Measurements from ENCODE around the gene ZMPSTE24.

The ZMPSTE24 gene

GRCh38 chr1:40265298-40265697 is 7.3 kb downstream of the ZMPSTE24 start:
- no peak for DNase-seq

GRCh38 chr1:40265919-40266318 is 7.9 kb downstream of the ZMPSTE24 start:
- no peak for DNase-seq

- DNase-seq = no peak
Measured at GRCh38 chr1:40266786-40267535, 8.9 kb downstream of the ZMPSTE24 start.

- DNase-seq = no peak
Measured at GRCh38 chr1:40267767-40268187, 9.7 kb downstream of the ZMPSTE24 start.

GRCh38 chr1:40268211-40268610 is 10.2 kb downstream of the ZMPSTE24 start:
- no peak for DNase-seq

GRCh38 chr1:40270152-40270834 is 12.3 kb downstream of the ZMPSTE24 start:
- no peak for DNase-seq

- no peak for DNase-seq
Measured at GRCh38 chr1:40272653-40273213, 14.7 kb downstream of the ZMPSTE24 start.

- no peak for DNase-seq
Measured at GRCh38 chr1:40273547-40274166, 15.6 kb downstream of the ZMPSTE24 start.

- DNase-seq = no peak
Measured at GRCh38 chr1:40274331-40274730, 16.3 kb downstream of the ZMPSTE24 start.

- no peak for DNase-seq
Measured at GRCh38 chr1:40276122-40276521, 18.1 kb downstream of the ZMPSTE24 start.

GRCh38 chr1:40281853-40282252 is 23.8 kb downstream of the ZMPSTE24 start:
- DNase-seq = no peak

- DNase-seq = no peak
Measured at GRCh38 chr1:40291293-40291692, 33.3 kb downstream of the ZMPSTE24 start.

GRCh38 chr1:40299366-40300248 is 41.6 kb downstream of the ZMPSTE24 start:
- DNase-seq = no peak

- DNase-seq = no peak
Measured at GRCh38 chr1:40300249-40300567, 42.2 kb downstream of the ZMPSTE24 start.

- no peak for DNase-seq
Measured at GRCh38 chr1:40300651-40301050, 42.6 kb downstream of the ZMPSTE24 start.

- DNase-seq = no peak
Measured at GRCh38 chr1:40301066-40301465, 43.0 kb downstream of the ZMPSTE24 start.

GRCh38 chr1:40301541-40302299 is 43.7 kb downstream of the ZMPSTE24 start:
- DNase-seq = no peak

- DNase-seq = no peak
Measured at GRCh38 chr1:40302475-40302874, 44.4 kb downstream of the ZMPSTE24 start.

- DNase-seq = no peak
Measured at GRCh38 chr1:40303051-40303771, 45.2 kb downstream of the ZMPSTE24 start.

GRCh38 chr1:40303790-40304189 is 45.8 kb downstream of the ZMPSTE24 start:
- DNase-seq = no peak

GRCh38 chr1:40305451-40305850 is 47.4 kb downstream of the ZMPSTE24 start:
- no peak for DNase-seq
